ENCODE measurements around the gene ITPRIPL2. TPM values are rescaled to one million over a fixed set of nuclear protein-coding genes. Genes with fewer than 3 reads are reported as not detected.

ITPRIPL2 gene
- total and polyA plus RNA-seq, 12 donors: 7.7 to 121 (median 53.6) TPM

GRCh38 chr16:19106625-19107020 lies 7.1 kb upstream of the ITPRIPL2 start:
- Histone ChIP-seq H3K4me1 (replicated peaks in 1 of 2) (no peaks in the 10 kb centered on the region), H3K27ac (no peak overlapping the region), H3K27me3 (no peaks in the 10 kb centered on the region), H3K9me3 (replicated peaks in 1 of 3) (no peaks in the 10 kb centered on the region), H3K4me3 (no peak overlapping the region), H3K36me3 (replicated peaks in 1 of 2) (no peaks in the 10 kb centered on the region)
- TF ChIP-seq CTCF (IDR thresholded peaks at IDR 0.05) (no peak), POLR2A (IDR thresholded peaks at IDR 0.05) (no peak)
- WGBS, 4 donors: 88 to 94% (median 92%) methylated on average over 2 of the region's 2 CpGs
- intact Hi-C loops (cut with DNase I): no loop called here
- no peak for DNase-seq

- Histone ChIP-seq H3K4me3 (no peak overlapping the region), H3K9me3 (replicated peaks in 1 of 3) (no peaks in the 10 kb centered on the region), H3K4me1 (replicated peaks in 1 of 2) (no peaks in the 10 kb centered on the region), H3K36me3 (replicated peaks in 1 of 2) (no peaks in the 10 kb centered on the region), H3K27ac (no peak overlapping the region), H3K27me3 (no peaks in the 10 kb centered on the region)
- 83 to 95% (median 89%) methylated on average over 9 of the region's 9 CpGs for WGBS, 4 donors
- intact Hi-C loops (cut with DNase I): no loop called here
- TF ChIP-seq POLR2A (IDR thresholded peaks at IDR 0.05) (no peak), CTCF (IDR thresholded peaks at IDR 0.05) (no peak)
- DNase-seq: no peak
These were observed 5.1 kb upstream of the ITPRIPL2 start for GRCh38 chr16:19108409-19109287.

GRCh38 chr16:19109288-19109664 lies 4.5 kb upstream of the ITPRIPL2 start:
- TF ChIP-seq POLR2A (IDR thresholded peaks at IDR 0.05): no peak
- TF ChIP-seq CTCF (IDR thresholded peaks at IDR 0.05): no peak
- Histone ChIP-seq H3K27ac (no peak overlapping the region), H3K9me3 (replicated peaks in 1 of 3) (no peaks in the 10 kb centered on the region), H3K27me3 (no peaks in the 10 kb centered on the region), H3K36me3 (replicated peaks in 1 of 2) (no peaks in the 10 kb centered on the region), H3K4me3 (no peak overlapping the region), H3K4me1 (replicated peaks in 1 of 2) (no peaks in the 10 kb centered on the region)
- 88 to 93% (median 91%) methylated on average over 4 of the region's 4 CpGs for WGBS, 4 donors
- no peak for DNase-seq
- intact Hi-C loops (cut with DNase I): no loop called here

GRCh38 chr16:19110537-19111360 lies 3.0 kb upstream of the ITPRIPL2 start:
- DNase-seq: no peak
- intact Hi-C loops (cut with DNase I): no loop called here
- H3K27ac ChIP-seq: no peak overlapping the region
- H3K9me3 ChIP-seq (replicated peaks in 1 of 3): no peaks in the 10 kb centered on the region
- 89 to 98% (median 94%) methylated on average over 4 of the region's 4 CpGs for WGBS, 4 donors
- H3K4me3 ChIP-seq: no peak overlapping the region
- H3K27me3 ChIP-seq: no peaks in the 10 kb centered on the region
- TF ChIP-seq POLR2A (IDR thresholded peaks at IDR 0.05) (no peak), CTCF (IDR thresholded peaks at IDR 0.05) (no peak)
- H3K4me1 ChIP-seq (replicated peaks in 1 of 2): peaks cover 10 to 13% of the 10 kb centered on the region in 2 donors
- H3K36me3 ChIP-seq (replicated peaks in 1 of 2): peaks cover 0 to 8% of the 10 kb centered on the region in 2 donors
